ENCODE measurements around the gene SELENOF. TPM values are rescaled to one million over a fixed set of nuclear protein-coding genes. Genes with fewer than 3 reads are reported as not detected.
"Not testable (repeated sequence)": the region's sequence is repeated elsewhere in the genome, so short reads cannot be mapped to it uniquely, and the experiment has no call there.

The SELENOF gene
- total RNA-seq, 2 donors from 2014 or later, result 137 to 175 TPM

DNA sequence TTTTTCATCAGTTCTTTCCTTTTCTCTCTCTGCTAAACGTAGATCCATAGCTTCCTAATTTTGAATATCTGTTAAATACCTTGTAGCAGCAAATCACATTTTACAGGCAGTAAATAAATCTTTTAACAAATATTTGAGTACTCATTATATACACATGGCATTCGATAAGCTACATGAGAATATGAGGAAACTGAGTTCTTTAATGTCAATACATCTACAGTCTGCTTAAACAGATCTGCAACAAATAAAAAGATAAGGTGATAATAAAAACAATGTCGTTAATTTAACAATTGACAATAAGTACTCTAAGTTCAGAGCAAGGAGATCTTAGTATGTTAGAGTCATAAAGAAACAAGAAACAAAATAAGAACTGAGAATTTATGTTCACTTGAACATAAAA, 42.9 kb downstream of the SELENOF start:
- no peaks in the 10 kb centered on the region for H3K36me3 ChIP-seq
- H3K27ac ChIP-seq, result no peak overlapping the region
- TF ChIP-seq, protein P1, sequence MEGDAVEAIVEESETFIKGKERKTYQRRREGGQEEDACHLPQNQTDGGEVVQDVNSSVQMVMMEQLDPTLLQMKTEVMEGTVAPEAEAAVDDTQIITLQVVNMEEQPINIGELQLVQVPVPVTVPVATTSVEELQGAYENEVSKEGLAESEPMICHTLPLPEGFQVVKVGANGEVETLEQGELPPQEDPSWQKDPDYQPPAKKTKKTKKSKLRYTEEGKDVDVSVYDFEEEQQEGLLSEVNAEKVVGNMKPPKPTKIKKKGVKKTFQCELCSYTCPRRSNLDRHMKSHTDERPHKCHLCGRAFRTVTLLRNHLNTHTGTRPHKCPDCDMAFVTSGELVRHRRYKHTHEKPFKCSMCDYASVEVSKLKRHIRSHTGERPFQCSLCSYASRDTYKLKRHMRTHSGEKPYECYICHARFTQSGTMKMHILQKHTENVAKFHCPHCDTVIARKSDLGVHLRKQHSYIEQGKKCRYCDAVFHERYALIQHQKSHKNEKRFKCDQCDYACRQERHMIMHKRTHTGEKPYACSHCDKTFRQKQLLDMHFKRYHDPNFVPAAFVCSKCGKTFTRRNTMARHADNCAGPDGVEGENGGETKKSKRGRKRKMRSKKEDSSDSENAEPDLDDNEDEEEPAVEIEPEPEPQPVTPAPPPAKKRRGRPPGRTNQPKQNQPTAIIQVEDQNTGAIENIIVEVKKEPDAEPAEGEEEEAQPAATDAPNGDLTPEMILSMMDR (IDR thresholded peaks at IDR 0.05), result no peak
- TF ChIP-seq POLR2A (IDR thresholded peaks at IDR 0.05) (no peak), POLR2AphosphoS5 (IDR thresholded peaks at IDR 0.05) (peak; percentile 41)
- H3K4me1 ChIP-seq (replicated peaks), result no peaks in the 10 kb centered on the region
- H3K4me3 ChIP-seq, result no peak overlapping the region
- 46% methylated on average over 3 of the region's 3 CpGs for WGBS
- no peaks in the 10 kb centered on the region for H3K9me3 ChIP-seq
- no peaks in the 10 kb centered on the region for H3K27me3 ChIP-seq (replicated peaks; ENCODE audit: insufficient read depth)
- no peak for DNase-seq (ENCODE audit: low spot score)
- intact Hi-C loops (cut with DNase I), result no loop called here

DNA sequence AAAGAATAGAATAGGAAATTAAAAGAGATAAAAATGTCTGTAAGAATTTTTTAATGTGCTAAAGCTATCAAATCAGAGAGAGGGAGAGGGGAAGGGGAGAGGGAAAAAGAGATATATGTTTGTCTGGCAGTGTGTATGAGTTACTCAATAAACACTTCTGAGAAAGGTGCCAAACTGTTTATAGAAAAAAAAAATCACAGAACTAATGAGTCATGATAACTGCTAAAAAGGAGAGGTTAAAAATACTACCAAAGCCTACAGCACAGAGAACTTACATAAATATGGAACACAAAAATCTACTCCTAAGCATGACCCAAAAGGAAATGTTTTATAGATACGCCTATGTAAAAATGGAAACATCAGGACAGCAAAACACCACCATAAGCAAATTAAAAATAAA, 45.4 kb downstream of the SELENOF start:
- 98% methylated on average over 1 of the region's 1 CpG for WGBS
- intact Hi-C loops (cut with DNase I), result no loop called here
- no peak overlapping the region for H3K27ac ChIP-seq
- no peaks in the 10 kb centered on the region for H3K9me3 ChIP-seq
- H3K4me3 ChIP-seq, result no peak overlapping the region
- H3K36me3 ChIP-seq, result no peaks in the 10 kb centered on the region
- H3K27me3 ChIP-seq (replicated peaks; ENCODE audit: insufficient read depth), result no peaks in the 10 kb centered on the region
- TF ChIP-seq, protein P1 (IDR thresholded peaks at IDR 0.05), result no peak
- TF ChIP-seq POLR2A (IDR thresholded peaks at IDR 0.05) (no peak), POLR2AphosphoS5 (IDR thresholded peaks at IDR 0.05) (no peak)
- DNase-seq (ENCODE audit: low spot score), result no peak
- H3K4me1 ChIP-seq (replicated peaks), result no peaks in the 10 kb centered on the region

DNA sequence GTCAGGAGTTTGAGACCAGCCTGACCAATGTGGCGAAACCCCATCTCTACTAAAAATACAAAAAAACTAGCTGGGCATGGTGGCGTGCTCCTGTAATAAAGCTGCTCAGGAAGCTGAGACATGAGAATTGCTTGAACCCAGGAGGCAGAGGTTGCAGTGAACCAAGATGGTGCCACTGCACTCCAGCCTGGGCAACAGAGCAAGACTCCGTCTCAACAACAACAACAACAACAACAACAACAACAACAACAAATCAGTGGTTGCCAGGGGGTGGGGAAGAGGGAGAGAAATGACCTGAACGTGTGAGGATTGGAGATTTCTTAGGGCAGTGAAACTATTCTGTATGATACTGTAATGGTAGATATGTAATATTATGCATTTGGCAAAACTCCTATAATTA, 46.6 kb downstream of the SELENOF start:
- DNase-seq (ENCODE audit: low spot score); intact Hi-C loops (cut with DNase I): not testable (repeated sequence)
- WGBS, result 98% methylated on average over 4 of the region's 4 CpGs

DNA sequence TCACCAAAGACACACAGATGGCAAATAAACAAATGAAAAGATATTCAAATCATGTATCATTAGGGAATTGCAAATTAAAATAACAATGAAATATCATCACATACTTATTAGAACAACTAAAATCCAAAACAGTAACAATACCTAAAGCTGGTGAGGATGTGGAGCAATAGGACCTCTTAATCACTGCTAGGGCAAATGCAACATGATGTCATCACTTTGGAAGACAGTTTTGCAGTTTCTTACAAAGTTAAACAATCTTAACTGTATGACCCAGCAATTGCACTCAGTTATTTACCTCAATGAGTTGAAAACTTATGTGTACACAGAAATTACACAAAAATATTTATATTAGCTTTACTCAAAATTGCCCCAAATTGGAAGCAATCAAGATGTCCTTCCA, 47.3 kb downstream of the SELENOF start:
- Histone ChIP-seq H3K4me1 (replicated peaks) (no peaks in the 10 kb centered on the region), H3K27me3 (replicated peaks; ENCODE audit: insufficient read depth) (no peaks in the 10 kb centered on the region), H3K9me3 (no peaks in the 10 kb centered on the region), H3K36me3 (no peaks in the 10 kb centered on the region), H3K4me3 (no peak overlapping the region), H3K27ac (no peak overlapping the region)
- no peak for DNase-seq (ENCODE audit: low spot score)
- TF ChIP-seq POLR2A (IDR thresholded peaks at IDR 0.05) (no peak), POLR2AphosphoS5 (IDR thresholded peaks at IDR 0.05) (no peak)
- TF ChIP-seq, protein P1 (IDR thresholded peaks at IDR 0.05), result no peak
- intact Hi-C loops (cut with DNase I), result no loop called here

More for the DNA sequence above, 46.6 kb downstream of the SELENOF start:
- not testable (repeated sequence) for H3K27ac ChIP-seq; H3K36me3 ChIP-seq; H3K4me3 ChIP-seq; H3K9me3 ChIP-seq; H3K4me1 ChIP-seq (replicated peaks); H3K27me3 ChIP-seq (replicated peaks; ENCODE audit: insufficient read depth)

DNA sequence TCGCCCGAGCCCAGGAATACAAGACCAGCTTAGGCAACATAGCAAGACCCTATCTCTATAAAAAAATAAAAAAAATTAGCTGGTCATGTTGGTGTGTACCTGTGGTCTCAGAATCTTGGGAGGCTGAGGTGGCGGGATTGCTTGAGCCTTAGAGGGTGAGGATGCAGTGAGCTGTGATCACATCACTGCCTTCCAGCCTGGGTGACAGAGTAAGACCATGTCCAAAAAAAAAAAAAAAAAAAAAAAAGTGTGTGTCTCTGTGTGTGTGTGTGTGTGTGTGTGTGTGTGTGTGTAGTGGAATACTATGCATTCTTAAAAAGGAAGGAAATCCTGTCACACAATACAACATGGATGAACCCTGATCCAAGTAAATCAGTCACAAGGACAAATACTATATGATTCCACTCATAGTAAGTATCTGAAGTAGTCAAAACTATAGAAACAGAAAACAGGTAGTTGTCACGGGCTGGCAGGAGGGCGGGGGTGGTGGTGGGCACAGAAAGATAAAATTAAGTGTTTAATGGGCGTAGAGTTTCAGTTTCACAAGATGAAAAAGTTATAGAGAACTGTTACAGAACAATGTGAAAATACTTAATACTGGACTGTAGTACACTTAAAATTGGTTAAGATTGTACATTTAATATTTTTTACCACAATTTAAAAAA, 47.8 kb downstream of the SELENOF start:
- no peak overlapping the region for H3K27ac ChIP-seq
- intact Hi-C loops (cut with DNase I), result no loop called here
- no peaks in the 10 kb centered on the region for H3K4me1 ChIP-seq (replicated peaks)
- H3K9me3 ChIP-seq, result no peaks in the 10 kb centered on the region
- 65% methylated on average over 6 of the region's 6 CpGs for WGBS
- DNase-seq (ENCODE audit: low spot score), result no peak
- H3K36me3 ChIP-seq, result no peaks in the 10 kb centered on the region
- no peak overlapping the region for H3K4me3 ChIP-seq
- H3K27me3 ChIP-seq (replicated peaks; ENCODE audit: insufficient read depth), result no peaks in the 10 kb centered on the region
- TF ChIP-seq POLR2AphosphoS5 (IDR thresholded peaks at IDR 0.05) (no peak), POLR2A (IDR thresholded peaks at IDR 0.05) (no peak)
- TF ChIP-seq, protein P1 (IDR thresholded peaks at IDR 0.05), result no peak
